HG03066 (cell line): Measurements from ENCODE around the gene MBD3.

ENCODE experiments used
- ATAC-seq: cut with Tn5 transposase; IDR thresholded peaks from one replicate; pipeline ENCODE4 v1.9.1; 2021; ENCODE audit warnings: low read depth; ENCODE audit not compliant: unreplicated experiment

Gene MBD3

GRCh38 chr19:1574354-1575136 is 18.1 kb downstream of the MBD3 start:
- no peak for ATAC-seq

- ATAC-seq, result no peak
These were observed 19.9 kb downstream of the MBD3 start for GRCh38 chr19:1572795-1573194.

- ATAC-seq, result no peak
These were observed 21.3 kb downstream of the MBD3 start for GRCh38 chr19:1571358-1571757.

- ATAC-seq, result no peak
These were observed 21.8 kb downstream of the MBD3 start for GRCh38 chr19:1570836-1571235.

- no peak for ATAC-seq
These were observed 22.7 kb downstream of the MBD3 start for GRCh38 chr19:1569997-1570396.

GRCh38 chr19:1568320-1569019 is 24.2 kb downstream of the MBD3 start, which contains the start of gene MEX3D:
Gene MEX3D (minus strand): TSS chr19:1568325. CDS start chr19:1568058, 267 bp downstream.
- ATAC-seq, result no peak

- ATAC-seq, result no peak
These were observed 24.8 kb downstream of the MBD3 start for GRCh38 chr19:1567848-1568227.

GRCh38 chr19:1567116-1567847 is 25.4 kb downstream of the MBD3 start:
- no peak for ATAC-seq

- ATAC-seq, result no peak
These were observed 26.1 kb downstream of the MBD3 start for GRCh38 chr19:1566392-1567115.

- no peak for ATAC-seq
These were observed 29.4 kb downstream of the MBD3 start for GRCh38 chr19:1563251-1563650.

- no peak for ATAC-seq
These were observed 31.3 kb downstream of the MBD3 start for GRCh38 chr19:1561236-1561842.

- ATAC-seq, result no peak
These were observed 32.3 kb downstream of the MBD3 start for GRCh38 chr19:1560286-1560882.

GRCh38 chr19:1558552-1558951 is 34.1 kb downstream of the MBD3 start:
- no peak for ATAC-seq

- no peak for ATAC-seq
These were observed 36.1 kb downstream of the MBD3 start for GRCh38 chr19:1556390-1557070.

GRCh38 chr19:1555487-1556389 is 36.9 kb downstream of the MBD3 start:
- no peak for ATAC-seq

GRCh38 chr19:1554968-1555367 is 37.7 kb downstream of the MBD3 start:
- no peak for ATAC-seq

GRCh38 chr19:1553415-1553814 is 39.2 kb downstream of the MBD3 start:
- no peak for ATAC-seq
